Aorta (tissue), 5 donors: Measurements from ENCODE around the gene MZT2B. TPM values are rescaled to one million over a fixed set of nuclear protein-coding genes. Genes with fewer than 3 reads are reported as not detected.
"Not testable (repeated sequence)": the region's sequence is repeated elsewhere in the genome, so short reads cannot be mapped to it uniquely, and the experiment has no call there.

Experiments
- ATAC-seq: fragments of 200-7000 bp; cut with Tn5 transposase; one replicate; pipeline ENCODE4 v1.9.1; 2022; ENCODE audit warnings: moderate library complexity; ENCODE audit not compliant: low FRiP score
- DNase-seq, 2 donors: peaks; one replicate each; pipeline ENCODE4 v3.0.0-alpha.2; 2020
- H3K27ac ChIP-seq, 2 donors: one replicate each; pipeline ENCODE4 v1.5.1; 2013; ENCODE audit warnings: low read length in 2 of 2, mild to moderate bottlenecking in 2 of 2, moderate library complexity in 2 of 2, control low read depth in 1 of 2, inconsistent platforms in 1 of 2, low read depth in 1 of 2
- H3K27me3 ChIP-seq, 2 donors: one replicate each; pipeline ENCODE4 v1.6.1; 2013; ENCODE audit warnings: control low read depth in 1 of 2, low read length in 1 of 2, mild to moderate bottlenecking in 1 of 2, moderate library complexity in 1 of 2; ENCODE audit not compliant: insufficient read depth in 2 of 2, control insufficient read depth in 1 of 2
- H3K36me3 ChIP-seq, 2 donors: one replicate each; pipeline ENCODE4 v1.6.1; 2013; ENCODE audit warnings: control low read depth in 1 of 2, low read length in 1 of 2, mild to moderate bottlenecking in 1 of 2; ENCODE audit not compliant: insufficient read depth in 2 of 2, control insufficient read depth in 1 of 2
- H3K4me1 ChIP-seq, 2 donors: one replicate each; pipeline ENCODE4 v1.6.1; 2013; ENCODE audit warnings: low read length in 2 of 2, control low read depth in 1 of 2, mild to moderate bottlenecking in 1 of 2, moderate library complexity in 1 of 2; ENCODE audit not compliant: insufficient read depth in 2 of 2, control insufficient read depth in 1 of 2
- H3K4me3 ChIP-seq, 2 donors: one replicate each; pipeline ENCODE4 v1.5.1; 2013; ENCODE audit warnings: low read length in 2 of 2, control low read depth in 1 of 2, mild to moderate bottlenecking in 1 of 2
- H3K9me3 ChIP-seq: one replicate; pipeline ENCODE4 v1.6.1; 2013; ENCODE audit warnings: mild to moderate bottlenecking, low read length; ENCODE audit not compliant: control insufficient read depth
- WGBS, 2 donors: extraction: QIAGEN DNeasy Blood & Tissue Kit; methylation state at CpG; one replicate each; pipeline ENCODE4 v1.1.7; 2013; 5-methylcytosine and 5-hydroxymethylcytosine counted together
- intact Hi-C, 2 donors: fragments of 100-400 bp; cut with DNase I; formaldehyde crosslinking; loops; one replicate each; pipeline versions ENCODE4 v1.14.2 to v1.15.0; 2022
- polyA plus RNA-seq, 2 donors: library from polyadenylated mRNA; stranded (reverse); fragments of 200-250 nt; gene quantifications; one replicate each; pipeline ENCODE4 v1.2.3, GENCODE V29; 2013
- total RNA-seq, 2 donors: library from RNA; stranded (reverse); fragmentation: NEBNext Ultra II Directional; extraction: Animal tissue kit (Norgen Biotek cat#: 25700); gene quantifications; one replicate each; pipeline ENCODE4 v1.2.1, GENCODE V29; 2021
- donor health status: healthy with polysubstance abuse.
- donor health status: Bipolar disorder and iron deficiency.
- donor health status: DM: no; HTN: no; CAD: no.
- donor health status: DM: no; HTN: no; CAD: no.
- donor health status: DM: yes; HTN: yes; CAD: no.

Gene MZT2B
- total and polyA plus RNA-seq, 4 donors = 172 to 234 (median 189) TPM

DNA sequence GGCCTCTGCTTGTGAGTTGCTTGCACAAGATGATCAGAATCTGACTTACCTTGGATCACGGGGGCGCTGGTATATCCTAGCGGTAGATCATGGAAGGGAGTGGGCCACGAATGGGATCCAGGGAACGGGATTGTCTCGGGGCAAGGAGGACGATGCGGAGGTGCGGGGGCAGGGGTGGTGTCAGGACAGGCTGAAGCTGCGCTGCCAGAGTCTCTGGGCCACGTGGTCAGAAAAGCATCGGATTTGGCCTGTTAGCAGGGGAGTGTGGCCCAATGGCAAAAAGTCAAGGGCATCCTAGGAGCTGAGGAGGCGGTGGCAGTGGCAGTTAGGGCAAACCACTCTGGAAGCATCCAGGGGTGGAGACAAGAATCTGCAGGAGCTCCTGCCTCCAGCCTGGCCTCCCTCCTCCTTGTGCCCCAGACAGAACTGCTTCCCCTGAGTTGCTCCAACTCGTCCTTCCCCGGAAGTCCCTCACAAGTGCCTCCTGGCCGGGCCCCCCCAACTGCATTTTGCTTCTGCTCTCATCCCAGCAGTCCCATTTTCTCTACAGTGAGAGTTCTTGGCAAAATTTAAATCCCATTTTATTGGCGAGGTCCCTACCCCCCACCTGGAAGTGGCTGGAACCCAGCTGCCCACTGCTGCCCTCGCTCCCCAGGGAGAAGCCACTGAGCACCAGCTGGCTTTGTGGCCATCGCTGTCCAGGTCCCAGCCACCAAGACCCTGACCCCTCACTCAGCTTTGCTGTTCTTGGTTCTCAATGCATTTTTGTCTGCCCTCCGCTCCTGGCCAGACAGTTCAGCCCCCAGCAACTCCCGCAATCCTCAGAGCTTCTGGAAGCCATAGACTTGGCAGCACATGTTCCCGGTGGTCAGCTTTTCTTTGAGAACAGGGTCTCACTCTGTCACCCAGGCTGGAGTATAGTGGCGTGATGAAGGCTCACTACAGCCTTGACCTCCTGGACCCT lies 31.6 kb upstream of the MZT2B start:
- H3K4me1 ChIP-seq = no peaks in the 10 kb centered on the region
- H3K36me3 ChIP-seq = peaks cover 0 to 5% of the 10 kb centered on the region in 2 donors
- H3K9me3 ChIP-seq = no peaks in the 10 kb centered on the region
- ATAC-seq = no peak
- no peaks in the 10 kb centered on the region for H3K27me3 ChIP-seq
- WGBS, 2 donors = 88 to 92% methylated on average over 23 of the region's 23 CpGs
- peak in 1 of 2 donors; percentile 65 for DNase-seq
- no peak overlapping the region for H3K4me3 ChIP-seq
- no peak overlapping the region for H3K27ac ChIP-seq
- intact Hi-C loops = no loop called here

DNA sequence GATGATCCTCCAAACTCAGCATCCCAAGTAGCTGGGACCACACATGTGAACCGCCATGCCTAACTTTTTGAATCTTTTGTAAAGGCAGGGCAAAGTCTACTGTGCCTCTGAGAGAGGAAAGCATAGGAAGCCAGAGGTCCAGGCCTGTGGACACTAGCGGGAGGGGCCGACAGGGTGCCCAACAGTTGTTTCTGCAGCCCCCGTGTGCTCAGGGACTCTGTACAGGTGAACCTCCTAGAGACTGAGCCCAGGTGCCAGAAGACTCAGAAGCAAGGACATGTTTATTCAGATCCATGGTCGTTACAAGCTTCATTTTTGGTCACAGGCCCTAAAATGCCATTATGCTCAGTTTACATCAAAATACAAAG lies 30.9 kb upstream of the MZT2B start:
- H3K36me3 ChIP-seq, H3K27me3 ChIP-seq, intact Hi-C loops, H3K9me3 ChIP-seq, H3K4me1 ChIP-seq, ATAC-seq, H3K27ac ChIP-seq, H3K4me3 ChIP-seq: not testable (repeated sequence)
- DNase-seq = peak in 1 of 2 donors; percentile 17
- WGBS, 2 donors = 66 to 71% methylated on average over 5 of the region's 5 CpGs

DNA sequence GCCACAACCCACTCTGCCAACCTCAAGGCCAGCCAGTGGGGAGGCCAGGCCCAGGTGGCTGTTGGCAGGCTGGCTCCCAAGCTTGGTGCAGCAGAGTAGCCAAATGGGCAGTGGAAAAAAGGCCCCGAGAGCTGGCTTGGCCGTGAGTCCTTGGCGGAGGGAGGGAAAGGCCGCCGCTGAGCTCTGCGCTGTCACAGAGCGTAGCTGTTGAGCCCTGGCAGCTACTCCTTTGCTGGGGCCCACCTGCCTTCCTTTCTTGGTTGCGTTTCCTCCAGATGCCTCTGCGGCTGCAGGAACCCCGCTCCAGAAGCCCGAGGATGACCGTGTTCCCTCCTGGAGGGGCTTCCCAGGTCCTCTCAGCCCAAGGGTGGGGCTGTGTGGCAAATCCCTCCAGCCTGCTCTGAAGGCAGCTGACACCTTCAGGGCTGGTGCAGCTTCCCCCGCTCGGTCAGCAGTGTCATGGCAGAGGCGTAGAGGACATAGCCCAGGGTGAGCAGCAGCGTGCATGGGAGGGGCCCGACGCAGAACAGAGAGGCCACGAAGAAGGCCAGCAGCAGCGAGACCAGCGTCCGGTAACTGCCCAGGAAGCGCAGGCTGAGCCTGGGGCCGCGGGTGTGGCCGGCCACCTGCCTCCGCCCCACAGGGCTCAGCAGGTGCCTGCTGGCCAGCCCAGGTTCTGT lies 29.8 kb upstream of the MZT2B start:
- H3K4me3 ChIP-seq, H3K4me1 ChIP-seq, H3K27me3 ChIP-seq, H3K27ac ChIP-seq, H3K36me3 ChIP-seq, H3K9me3 ChIP-seq, ATAC-seq, intact Hi-C loops: not testable (repeated sequence)
- DNase-seq = peak in 1 of 2 donors; percentile 41
- 89 to 92% methylated on average over 11 to 27 of the region's 27 CpGs for WGBS, 2 donors

DNA sequence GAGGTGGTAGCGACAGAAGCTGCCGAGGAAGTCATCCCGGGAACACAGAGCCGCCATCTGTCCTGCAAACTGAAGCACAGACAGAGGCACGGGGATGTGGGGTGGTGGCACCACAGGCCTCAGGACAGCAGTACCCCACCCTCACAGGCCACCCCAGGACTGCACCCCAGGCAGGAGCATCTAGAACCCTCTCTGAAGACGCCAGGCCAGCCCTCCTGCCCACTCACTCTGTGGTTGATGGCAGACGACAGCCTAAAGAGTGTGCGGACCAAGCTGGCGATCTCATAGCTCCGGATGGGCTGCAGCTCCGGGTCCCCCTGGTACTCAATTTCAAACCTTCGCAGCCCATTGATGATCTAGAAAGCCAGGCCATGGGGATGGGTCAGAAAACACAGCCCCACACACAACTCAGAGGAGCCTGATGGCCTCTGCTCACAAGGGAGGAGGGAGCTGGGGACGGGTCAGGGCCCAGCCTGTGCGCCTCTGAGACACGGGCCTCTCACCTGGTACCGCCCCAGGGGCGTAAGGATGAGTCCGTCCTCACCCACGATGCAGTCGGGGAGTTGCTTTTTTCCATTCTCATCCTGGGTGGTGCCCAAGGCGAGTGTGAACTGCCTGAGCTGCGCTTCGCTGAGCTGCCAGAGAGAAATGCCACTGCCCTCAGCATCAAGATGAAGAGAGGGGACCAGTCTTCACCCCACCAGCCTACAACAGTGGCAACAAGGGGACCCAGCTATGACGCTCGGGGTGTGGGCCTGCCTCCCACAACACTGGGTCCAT lies 29.1 kb upstream of the MZT2B start:
- no peaks in the 10 kb centered on the region for H3K27me3 ChIP-seq
- H3K9me3 ChIP-seq = no peaks in the 10 kb centered on the region
- H3K4me3 ChIP-seq = no peak overlapping the region
- WGBS, 2 donors = 92% methylated on average over 23 to 25 of the region's 25 CpGs
- H3K27ac ChIP-seq = no peak overlapping the region
- DNase-seq = peak in 1 of 2 donors; percentile 67
- peaks cover 0 to 5% of the 10 kb centered on the region in 2 donors for H3K36me3 ChIP-seq
- H3K4me1 ChIP-seq = no peaks in the 10 kb centered on the region
- intact Hi-C loops = no loop called here
- no peak for ATAC-seq

DNA sequence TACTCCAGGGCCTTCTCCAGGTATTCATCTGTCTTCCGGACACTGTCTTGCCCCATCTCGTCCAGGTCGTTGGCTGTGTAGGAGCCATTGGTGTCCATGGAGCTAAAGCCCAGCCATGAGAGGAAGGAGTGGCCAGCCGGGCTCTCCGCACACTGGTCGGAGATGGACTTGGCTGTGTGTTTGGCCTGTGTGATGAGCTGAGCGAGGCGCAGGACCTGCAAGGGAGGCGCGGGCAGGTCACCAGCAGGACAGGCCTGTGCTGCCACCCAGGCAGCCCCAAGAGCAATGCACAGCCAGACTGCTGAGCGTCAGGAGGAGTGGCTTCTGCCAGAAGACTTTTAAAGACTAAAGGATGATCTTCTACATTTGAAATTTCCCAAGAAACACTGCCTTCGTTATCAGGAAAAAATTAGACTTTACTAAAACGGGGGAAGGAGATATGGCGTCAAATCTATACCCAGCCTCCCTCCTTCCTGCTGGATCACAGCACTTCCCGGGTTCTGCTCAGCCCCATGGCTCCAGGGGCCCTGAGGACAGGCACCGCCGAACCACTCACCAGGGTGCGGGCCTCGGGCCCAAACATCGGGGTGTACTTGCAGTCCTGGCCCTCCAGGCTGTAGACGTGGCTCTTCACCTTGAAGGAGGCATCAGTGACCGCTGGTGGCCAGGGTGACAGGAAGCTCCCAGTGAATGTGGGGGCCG lies 28.2 kb upstream of the MZT2B start:
- H3K27me3 ChIP-seq, intact Hi-C loops, H3K27ac ChIP-seq, ATAC-seq, H3K4me1 ChIP-seq, H3K4me3 ChIP-seq, H3K36me3 ChIP-seq, H3K9me3 ChIP-seq: not testable (repeated sequence)
- peak in 1 of 2 donors; percentile 45 for DNase-seq
- 88 to 89% methylated on average over 18 to 23 of the region's 23 CpGs for WGBS, 2 donors

DNA sequence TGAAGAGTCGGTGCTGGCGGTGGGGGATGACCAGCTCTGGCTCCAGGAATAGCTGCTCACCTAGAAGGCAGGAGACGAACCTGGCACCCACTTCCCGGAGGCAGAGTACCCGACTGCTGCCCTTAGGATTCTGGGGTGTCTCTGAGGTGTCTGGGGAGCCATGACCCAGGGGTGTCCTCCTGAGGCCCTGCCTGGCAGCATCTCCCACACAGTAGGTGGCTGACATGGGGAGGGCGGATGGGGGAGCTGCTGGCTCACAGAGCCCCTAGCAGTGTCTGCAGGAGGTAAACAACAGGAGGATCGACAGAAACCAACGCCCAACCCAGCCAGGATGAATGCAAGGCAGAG lies 27.7 kb upstream of the MZT2B start:
- H3K36me3 ChIP-seq, H3K27me3 ChIP-seq, H3K4me1 ChIP-seq, H3K9me3 ChIP-seq, H3K27ac ChIP-seq, H3K4me3 ChIP-seq, intact Hi-C loops, ATAC-seq: not testable (repeated sequence)
- DNase-seq = peak in 1 of 2 donors; percentile 37
- WGBS, 2 donors = 91% methylated on average over 6 to 8 of the region's 8 CpGs

DNA sequence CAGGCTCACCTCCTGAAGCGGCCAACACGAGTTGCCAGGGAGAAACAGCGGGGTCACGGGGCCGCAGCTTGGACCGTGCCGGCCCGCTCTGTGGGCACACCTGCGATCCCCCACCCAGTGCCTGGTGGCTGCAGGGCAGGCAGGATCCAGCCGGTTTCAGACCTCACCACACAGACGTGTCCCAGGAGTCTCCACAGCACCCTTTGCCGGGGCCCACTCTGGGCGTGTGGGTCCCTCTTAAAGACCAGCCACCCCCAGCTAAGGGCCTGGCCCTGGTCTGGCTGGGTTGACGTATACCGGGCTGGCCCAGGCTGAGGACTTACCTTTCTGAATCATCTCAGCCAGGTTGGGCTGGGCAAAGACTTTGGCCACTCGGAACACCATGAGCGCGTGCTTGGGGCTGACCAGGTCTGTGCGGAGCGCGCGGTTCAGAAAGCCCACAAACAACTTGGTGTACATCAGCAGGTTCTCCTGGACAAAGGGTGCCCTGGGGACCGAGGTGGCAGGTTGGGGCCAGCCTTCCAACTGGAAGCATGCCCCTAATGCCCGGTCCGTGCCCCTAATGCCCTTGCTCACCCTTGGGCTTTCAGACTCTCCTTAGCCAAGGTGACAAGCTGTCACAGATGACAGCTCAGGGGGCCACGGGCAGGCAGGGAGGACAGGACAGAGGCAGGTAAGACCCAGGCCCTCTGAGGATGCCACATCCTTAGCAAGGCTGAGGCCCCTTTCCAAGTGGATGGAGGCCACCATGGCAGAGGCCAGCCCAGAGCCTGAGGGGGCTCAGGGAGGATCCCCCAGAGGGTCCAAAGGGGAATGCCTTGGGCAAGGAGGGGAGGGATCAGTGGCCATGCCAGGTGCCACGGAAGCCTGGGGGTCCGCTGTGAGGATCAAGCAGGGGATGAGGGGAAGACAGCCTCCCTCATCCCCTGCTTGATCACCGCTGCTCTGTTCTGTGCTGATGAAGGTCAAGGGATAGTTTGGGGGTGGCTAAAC lies 27.0 kb upstream of the MZT2B start:
- no peak overlapping the region for H3K27ac ChIP-seq
- no peaks in the 10 kb centered on the region for H3K9me3 ChIP-seq
- 92 to 95% methylated on average over 29 of the region's 29 CpGs for WGBS, 2 donors
- ATAC-seq (no peak), DNase-seq (peak in 1 of 2 donors; percentile 56)
- peaks cover 0 to 7% of the 10 kb centered on the region in 2 donors for H3K36me3 ChIP-seq
- H3K27me3 ChIP-seq = no peaks in the 10 kb centered on the region
- H3K4me3 ChIP-seq = no peak overlapping the region
- no peaks in the 10 kb centered on the region for H3K4me1 ChIP-seq
- intact Hi-C loops = no loop called here
